Astrocyte (in vitro differentiated cells and primary cell): ENCODE results near the gene RAB40AL. TPM values are rescaled to one million over a fixed set of nuclear protein-coding genes. Genes with fewer than 3 reads are reported as not detected.

Experiments
- DNase-seq: peaks from one replicate; pipeline ENCODE4 v3.0.0-alpha.2; 2010; ENCODE audit warnings: low read depth
- FAIRE-seq: peaks from 2 replicates; lab custom pipeline; 2011; peaks lifted over from hg19 to GRCh38; lab: Jason Lieb, UNC
- H2AFZ ChIP-seq: 2 replicates; pipeline ENCODE4 v1.6.0; 2012; ENCODE audit warnings: low read depth, low read length, inconsistent platforms
- H3K27ac ChIP-seq: 2 replicates; pipeline ENCODE4 v1.5.1; 2011; ENCODE audit warnings: low read depth, low read length, inconsistent platforms
- H3K27me3 ChIP-seq: 2 replicates; pipeline ENCODE4 v1.6.0; 2011; ENCODE audit warnings: low read length, inconsistent platforms; ENCODE audit not compliant: insufficient read depth
- H3K36me3 ChIP-seq: 2 replicates; pipeline ENCODE4 v1.5.1; 2011; ENCODE audit warnings: low read length, inconsistent platforms; ENCODE audit not compliant: insufficient read depth
- H3K4me1 ChIP-seq: 2 replicates; pipeline ENCODE4 v1.5.1; 2011; ENCODE audit warnings: low read length, inconsistent platforms; ENCODE audit not compliant: insufficient read depth
- H3K4me2 ChIP-seq: 2 replicates; pipeline ENCODE4 v1.6.0; 2012; ENCODE audit warnings: low read length, inconsistent platforms
- H3K4me3 ChIP-seq: 2 replicates; pipeline ENCODE4 v1.5.1; 2011; ENCODE audit warnings: low read depth, mild to moderate bottlenecking, low read length, inconsistent platforms; ENCODE audit not compliant: insufficient read depth
- H3K79me2 ChIP-seq: 2 replicates; pipeline ENCODE4 v1.6.0; 2012; ENCODE audit warnings: mild to moderate bottlenecking, low read length, inconsistent platforms; ENCODE audit not compliant: insufficient read depth
- H3K9ac ChIP-seq: 2 replicates; pipeline ENCODE4 v1.6.0; 2012; ENCODE audit warnings: mild to moderate bottlenecking, low read length, inconsistent platforms
- H3K9me3 ChIP-seq: 2 replicates; pipeline ENCODE4 v1.5.1; 2012; ENCODE audit warnings: low read depth, mild to moderate bottlenecking, low read length, inconsistent platforms; ENCODE audit not compliant: insufficient read depth
- H4K20me1 ChIP-seq: 2 replicates; pipeline ENCODE4 v1.6.0; 2012; ENCODE audit warnings: low read length, inconsistent platforms; ENCODE audit not compliant: insufficient read depth
- H3K27ac Mint-ChIP-seq: one replicate; pipeline ENCODE4 v1.8.0; 2021; ENCODE audit warnings: mild to moderate bottlenecking, mixed read lengths; ENCODE audit not compliant: unreplicated experiment
- H3K27me3 Mint-ChIP-seq: one replicate; pipeline ENCODE4 v1.8.0; 2021; ENCODE audit warnings: low read depth, mixed read lengths; ENCODE audit not compliant: unreplicated experiment
- H3K36me3 Mint-ChIP-seq: one replicate; pipeline ENCODE4 v1.8.0; 2021; ENCODE audit warnings: low read depth, mixed read lengths; ENCODE audit not compliant: unreplicated experiment
- H3K4me1 Mint-ChIP-seq: one replicate; pipeline ENCODE4 v1.8.0; 2021; ENCODE audit warnings: low read depth, mixed read lengths; ENCODE audit not compliant: unreplicated experiment
- H3K4me3 Mint-ChIP-seq: one replicate; pipeline ENCODE4 v1.8.0; 2021; ENCODE audit warnings: mild to moderate bottlenecking, moderate library complexity, mixed read lengths; ENCODE audit not compliant: unreplicated experiment
- H3K9me3 Mint-ChIP-seq: one replicate; pipeline ENCODE4 v1.8.0; 2021; ENCODE audit warnings: mild to moderate bottlenecking, mixed read lengths; ENCODE audit not compliant: unreplicated experiment
- EZH2 ChIP-seq: IDR thresholded peaks from 2 replicates; pipeline ENCODE4 v1.6.1; 2012; ENCODE audit warnings: mild to moderate bottlenecking, low read length, inconsistent platforms; ENCODE audit not compliant: insufficient read depth
- total RNA-seq: library from RNA; stranded (reverse); gene quantifications from 2 replicates; pipeline ENCODE4 v1.2.1, GENCODE V29; 2021
- TF ChIP-seq, protein P1 (sequence below): IDR thresholded peaks from 2 replicates; pipeline ENCODE4 v1.5.1; 2011; ENCODE audit warnings: low read depth, mild to moderate bottlenecking, inconsistent platforms, low read length, moderate library complexity; ENCODE audit not compliant: insufficient read depth

The RAB40AL gene
- total RNA-seq, 1 donor from 2014 or later: 0.25 TPM

DNA sequence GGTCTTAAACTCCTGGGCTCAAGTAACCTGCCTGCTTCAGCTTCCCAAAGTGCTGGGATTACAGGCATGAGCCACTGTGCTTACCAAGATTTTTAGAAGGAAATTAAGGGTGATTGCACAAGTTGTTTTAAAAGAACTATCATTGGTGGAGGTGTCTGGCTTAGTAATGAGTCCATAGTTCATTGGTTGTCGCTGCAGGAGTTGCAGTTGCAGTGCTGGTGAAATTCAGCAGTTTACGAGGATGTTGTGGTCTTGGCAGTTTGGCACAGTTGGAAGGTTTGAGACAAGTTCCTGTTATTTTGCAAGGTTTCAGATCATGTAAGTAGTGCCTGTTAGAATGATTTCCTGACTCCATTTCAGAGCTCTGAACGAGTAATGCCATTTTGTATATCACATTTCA, 48.1 kb downstream of the RAB40AL start:
- Mint-ChIP-seq H3K9me3 (no peaks in the 10 kb centered on the region), H3K36me3 (no peaks in the 10 kb centered on the region), H3K27me3 (peaks cover 14% of the 10 kb centered on the region), H3K27ac (no peak overlapping the region), H3K4me1 (no peaks in the 10 kb centered on the region), H3K4me3 (no peak overlapping the region)
- no peaks in the 10 kb centered on the region for H3K9me3 ChIP-seq
- H3K27me3 ChIP-seq: no peaks in the 10 kb centered on the region
- TF ChIP-seq, protein P1, sequence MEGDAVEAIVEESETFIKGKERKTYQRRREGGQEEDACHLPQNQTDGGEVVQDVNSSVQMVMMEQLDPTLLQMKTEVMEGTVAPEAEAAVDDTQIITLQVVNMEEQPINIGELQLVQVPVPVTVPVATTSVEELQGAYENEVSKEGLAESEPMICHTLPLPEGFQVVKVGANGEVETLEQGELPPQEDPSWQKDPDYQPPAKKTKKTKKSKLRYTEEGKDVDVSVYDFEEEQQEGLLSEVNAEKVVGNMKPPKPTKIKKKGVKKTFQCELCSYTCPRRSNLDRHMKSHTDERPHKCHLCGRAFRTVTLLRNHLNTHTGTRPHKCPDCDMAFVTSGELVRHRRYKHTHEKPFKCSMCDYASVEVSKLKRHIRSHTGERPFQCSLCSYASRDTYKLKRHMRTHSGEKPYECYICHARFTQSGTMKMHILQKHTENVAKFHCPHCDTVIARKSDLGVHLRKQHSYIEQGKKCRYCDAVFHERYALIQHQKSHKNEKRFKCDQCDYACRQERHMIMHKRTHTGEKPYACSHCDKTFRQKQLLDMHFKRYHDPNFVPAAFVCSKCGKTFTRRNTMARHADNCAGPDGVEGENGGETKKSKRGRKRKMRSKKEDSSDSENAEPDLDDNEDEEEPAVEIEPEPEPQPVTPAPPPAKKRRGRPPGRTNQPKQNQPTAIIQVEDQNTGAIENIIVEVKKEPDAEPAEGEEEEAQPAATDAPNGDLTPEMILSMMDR: no peak
- no peak for TF ChIP-seq EZH2
- H3K4me1 ChIP-seq: no peaks in the 10 kb centered on the region
- no peak for DNase-seq
- no peak overlapping the region for H3K4me3 ChIP-seq
- H2AFZ ChIP-seq: no peak overlapping the region
- H3K9ac ChIP-seq: no peak overlapping the region
- no peaks in the 10 kb centered on the region for H3K79me2 ChIP-seq
- H3K27ac ChIP-seq: no peak overlapping the region
- H3K36me3 ChIP-seq: no peaks in the 10 kb centered on the region
- FAIRE-seq: no peak
- no peaks in the 10 kb centered on the region for H4K20me1 ChIP-seq
- H3K4me2 ChIP-seq: no peak overlapping the region

Other genes starting within 250 kb of the RAB40AL start
- 9.1 and 10.1 TPM in 2 replicates for gene GPRASP2, start 224.8 kb upstream of the RAB40AL start, total RNA-seq
- 4.9 and 8.0 TPM in 2 replicates for gene GPRASP3, start 216.5 kb upstream of the RAB40AL start, total RNA-seq
- 15.5 and 16.6 TPM in 2 replicates for gene BEX1, start 126.9 kb downstream of the RAB40AL start, total RNA-seq
- not detected in 2 replicates for gene NXF3, start 155.9 kb downstream of the RAB40AL start, total RNA-seq